ENCODE data around the gene PDE3B.
"Not testable (repeated sequence)": the region's sequence is repeated elsewhere in the genome, so short reads cannot be mapped to it uniquely, and the experiment has no call there.

Gene PDE3B

DNA sequence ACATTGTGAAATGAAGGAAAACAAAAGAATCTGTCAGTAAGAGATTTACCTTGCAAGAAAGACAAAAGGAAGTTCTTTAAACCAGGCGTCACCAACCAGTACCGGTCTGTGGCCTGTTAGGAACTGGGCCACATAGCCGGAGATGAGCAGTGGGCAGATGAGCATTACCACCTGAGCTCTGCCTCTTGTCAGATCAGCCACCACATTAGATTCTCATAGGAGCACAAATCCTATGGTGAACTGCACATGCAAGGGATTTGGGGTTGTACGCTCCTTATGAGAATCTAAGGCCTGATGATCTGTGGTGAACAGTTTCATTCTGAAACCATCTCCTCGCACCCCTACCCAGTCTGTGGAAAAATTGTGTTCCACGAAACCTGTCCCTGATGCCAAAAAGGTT is 140.2 kb downstream of the PDE3B start:
- no peak overlapping the region for H3K27ac ChIP-seq
- TF ChIP-seq CTCF (conservative IDR thresholded peaks at IDR 0.05), result no peak

GRCh38 chr11:14784230-14784629 is 140.6 kb downstream of the PDE3B start:
- TF ChIP-seq CTCF (conservative IDR thresholded peaks at IDR 0.05), result no peak
- no peak overlapping the region for H3K27ac ChIP-seq

DNA sequence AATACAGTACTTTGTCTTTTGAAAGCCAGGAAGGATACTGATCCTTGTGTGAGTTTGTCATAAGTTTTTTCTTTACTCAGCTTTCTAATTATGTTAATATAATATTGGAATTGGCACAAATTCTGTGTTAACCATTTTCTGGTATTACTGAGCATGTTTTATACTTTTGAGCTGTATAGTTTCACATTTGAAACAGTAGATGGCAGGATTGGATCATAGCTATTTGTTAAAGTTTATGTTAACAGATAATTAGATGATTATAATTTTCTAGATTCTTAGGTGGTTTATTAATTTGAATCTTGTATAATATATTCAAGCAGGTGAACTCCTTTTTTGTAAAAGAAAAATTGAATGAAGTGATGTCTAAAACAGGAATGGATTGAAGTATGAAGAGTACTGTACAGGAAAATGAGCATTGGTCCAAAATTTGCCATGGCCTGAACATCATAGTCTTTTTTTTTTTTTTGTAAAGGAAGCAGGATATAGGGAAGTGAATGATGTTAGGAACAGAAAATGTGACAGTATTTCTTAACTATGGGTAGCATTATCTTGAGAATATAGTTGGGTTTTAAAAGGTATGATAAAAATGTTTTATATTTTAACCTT is 146.4 kb downstream of the PDE3B start:
- peak; percentile 78 for TF ChIP-seq CTCF (conservative IDR thresholded peaks at IDR 0.05)
- no peak overlapping the region for H3K27ac ChIP-seq

DNA sequence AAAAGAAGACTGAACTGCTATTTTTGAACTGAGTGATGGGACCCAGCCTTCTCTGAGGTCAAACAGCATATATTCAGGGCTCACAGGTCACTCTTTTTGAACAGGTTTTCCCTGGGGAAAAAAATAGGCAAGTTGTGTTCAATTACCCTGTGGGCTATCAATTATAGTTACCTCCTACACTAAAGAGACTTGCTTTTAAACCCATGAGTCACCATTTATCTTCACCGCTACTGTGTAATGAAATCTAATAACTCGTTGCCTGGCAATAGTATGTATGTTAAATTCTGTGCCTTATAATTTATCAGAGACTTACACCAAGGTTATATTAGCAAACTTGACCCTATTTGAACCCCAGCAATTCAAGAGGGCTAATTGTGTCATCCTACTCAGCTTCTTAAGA is 149.9 kb downstream of the PDE3B start:
- no peak overlapping the region for H3K27ac ChIP-seq
- no peak for TF ChIP-seq CTCF (conservative IDR thresholded peaks at IDR 0.05)

GRCh38 chr11:14796028-14796427 is 152.4 kb downstream of the PDE3B start:
- not testable (repeated sequence) for H3K27ac ChIP-seq

GRCh38 chr11:14803846-14804245 is 160.2 kb downstream of the PDE3B start:
- no peak overlapping the region for H3K27ac ChIP-seq
- TF ChIP-seq CTCF (conservative IDR thresholded peaks at IDR 0.05), result no peak

GRCh38 chr11:14809466-14809865 is 165.9 kb downstream of the PDE3B start:
- no peak overlapping the region for H3K27ac ChIP-seq
- no peak for TF ChIP-seq CTCF (conservative IDR thresholded peaks at IDR 0.05)

DNA sequence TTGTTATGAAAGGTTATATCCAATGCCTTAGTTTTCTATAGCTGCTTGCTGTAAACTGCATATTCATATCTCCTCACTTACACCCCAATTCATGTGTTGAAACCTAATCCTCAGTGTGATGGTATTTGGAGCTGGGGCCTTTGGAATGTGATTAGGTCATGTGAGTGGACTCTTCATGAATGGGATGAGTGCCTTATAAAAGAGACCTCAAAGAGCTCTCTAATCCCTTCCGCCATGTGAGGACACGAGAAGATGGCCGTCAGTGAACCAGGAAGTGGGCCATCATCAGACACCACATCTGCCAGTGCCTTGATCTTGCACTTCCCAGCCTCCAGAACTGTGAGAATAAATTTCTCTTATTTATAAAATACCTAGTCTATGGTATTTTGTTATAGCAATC is 169.2 kb downstream of the PDE3B start:
- H3K27ac ChIP-seq, result no peak overlapping the region
- no peak for TF ChIP-seq CTCF (conservative IDR thresholded peaks at IDR 0.05)

All from VCaP (cell line).